HUES48 (cell line): Measurements from ENCODE around the gene CD84.

Source experiments
- H3K27ac ChIP-seq: one replicate; pipeline ENCODE4 v1.7.0; 2013; ENCODE audit warnings: low read depth, low read length, inconsistent platforms
- H3K27me3 ChIP-seq: 2 replicates; pipeline ENCODE4 v1.6.1; 2013; ENCODE audit warnings: mild to moderate bottlenecking, low read length; ENCODE audit not compliant: control insufficient read depth, insufficient read depth
- H3K36me3 ChIP-seq: 2 replicates; pipeline ENCODE4 v1.6.1; 2013; ENCODE audit warnings: low read length; ENCODE audit not compliant: control insufficient read depth, insufficient read depth
- H3K4me1 ChIP-seq: 2 replicates; pipeline ENCODE4 v1.6.1; 2013; ENCODE audit warnings: mild to moderate bottlenecking, low read length; ENCODE audit not compliant: control insufficient read depth, insufficient read depth
- H3K4me3 ChIP-seq: 2 replicates; pipeline ENCODE4 v1.5.1; 2013; ENCODE audit warnings: mild to moderate bottlenecking, low read depth, low read length
- H3K9ac ChIP-seq: 2 replicates; pipeline ENCODE4 v1.6.1; 2013; ENCODE audit warnings: mild to moderate bottlenecking, low read depth, low read length, moderate library complexity
- H3K9me3 ChIP-seq: 2 replicates; pipeline ENCODE4 v1.6.1; 2013; ENCODE audit warnings: low read length; ENCODE audit not compliant: control insufficient read depth, insufficient read depth

The CD84 gene

DNA sequence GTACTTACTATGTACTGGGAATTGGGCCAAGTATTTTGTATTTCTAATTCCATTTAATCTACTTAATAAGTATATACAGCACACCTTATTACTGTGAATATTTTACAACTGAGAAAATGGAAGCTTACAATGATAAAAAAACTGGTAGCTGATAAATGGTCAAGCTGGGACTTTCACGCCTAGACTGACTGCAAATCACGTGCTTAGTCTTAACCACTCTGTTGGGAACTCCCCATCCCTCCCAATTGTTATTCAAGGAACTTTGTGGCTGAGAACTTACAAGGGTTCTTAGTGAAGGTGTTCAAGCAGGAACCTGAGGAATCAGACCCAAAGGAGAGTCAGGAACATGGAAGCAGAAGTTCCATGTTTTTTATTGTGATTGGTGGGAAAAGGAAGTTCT, 26.9 kb downstream of the CD84 start:
- H3K27me3 ChIP-seq: no peaks in the 10 kb centered on the region
- H3K27ac ChIP-seq: no peak overlapping the region
- H3K9ac ChIP-seq: no peak overlapping the region
- H3K4me1 ChIP-seq: no peaks in the 10 kb centered on the region
- H3K36me3 ChIP-seq: no peaks in the 10 kb centered on the region
- H3K4me3 ChIP-seq: no peak overlapping the region
- no peaks in the 10 kb centered on the region for H3K9me3 ChIP-seq

DNA sequence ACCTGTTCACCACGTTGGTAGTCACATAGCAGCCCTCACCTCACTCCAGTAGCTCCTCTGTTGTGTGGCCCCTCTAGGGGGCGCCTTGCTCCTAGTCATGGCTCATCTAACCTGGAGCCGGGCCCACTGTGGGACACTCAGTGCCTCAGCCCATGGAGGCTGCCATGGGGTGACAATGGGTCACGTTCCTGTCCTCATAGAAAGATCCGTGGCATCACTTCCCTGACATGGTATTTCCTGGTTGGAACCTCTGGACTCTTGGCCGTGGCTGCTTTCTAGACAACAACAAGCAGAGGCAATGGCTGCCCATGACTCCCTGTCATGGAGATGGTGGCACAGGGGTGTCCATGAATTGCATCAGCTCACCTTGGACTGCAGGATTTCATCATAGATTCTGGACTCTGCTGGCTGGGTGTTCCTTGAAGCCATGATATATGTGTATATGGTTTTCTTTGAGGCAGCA, 28.7 kb downstream of the CD84 start:
- Histone ChIP-seq H3K4me3 (no peak overlapping the region), H3K9me3 (no peaks in the 10 kb centered on the region), H3K27ac (no peak overlapping the region), H3K36me3 (no peaks in the 10 kb centered on the region), H3K9ac (no peak overlapping the region), H3K4me1 (no peaks in the 10 kb centered on the region), H3K27me3 (no peaks in the 10 kb centered on the region)

DNA sequence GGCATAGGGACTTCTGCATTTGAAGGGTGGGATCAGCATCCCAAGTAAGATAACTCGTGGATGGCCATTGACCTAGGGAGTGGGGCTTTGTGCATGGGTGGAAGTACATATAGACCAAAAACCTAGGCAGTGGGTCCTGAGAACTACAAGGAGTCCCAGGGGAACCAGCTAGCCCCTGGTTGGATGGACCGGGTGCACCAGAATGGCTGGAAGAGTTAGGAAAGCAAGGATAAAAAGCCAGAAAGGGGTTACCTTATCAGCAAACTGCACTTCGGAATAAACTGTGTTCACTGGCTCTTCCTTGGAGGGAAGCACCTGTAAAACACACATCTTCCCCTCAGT, 29.7 kb downstream of the CD84 start:
- Histone ChIP-seq H3K36me3 (no peaks in the 10 kb centered on the region), H3K27ac (no peak overlapping the region), H3K4me3 (no peak overlapping the region), H3K9me3 (no peaks in the 10 kb centered on the region), H3K27me3 (no peaks in the 10 kb centered on the region), H3K4me1 (no peaks in the 10 kb centered on the region), H3K9ac (no peak overlapping the region)

DNA sequence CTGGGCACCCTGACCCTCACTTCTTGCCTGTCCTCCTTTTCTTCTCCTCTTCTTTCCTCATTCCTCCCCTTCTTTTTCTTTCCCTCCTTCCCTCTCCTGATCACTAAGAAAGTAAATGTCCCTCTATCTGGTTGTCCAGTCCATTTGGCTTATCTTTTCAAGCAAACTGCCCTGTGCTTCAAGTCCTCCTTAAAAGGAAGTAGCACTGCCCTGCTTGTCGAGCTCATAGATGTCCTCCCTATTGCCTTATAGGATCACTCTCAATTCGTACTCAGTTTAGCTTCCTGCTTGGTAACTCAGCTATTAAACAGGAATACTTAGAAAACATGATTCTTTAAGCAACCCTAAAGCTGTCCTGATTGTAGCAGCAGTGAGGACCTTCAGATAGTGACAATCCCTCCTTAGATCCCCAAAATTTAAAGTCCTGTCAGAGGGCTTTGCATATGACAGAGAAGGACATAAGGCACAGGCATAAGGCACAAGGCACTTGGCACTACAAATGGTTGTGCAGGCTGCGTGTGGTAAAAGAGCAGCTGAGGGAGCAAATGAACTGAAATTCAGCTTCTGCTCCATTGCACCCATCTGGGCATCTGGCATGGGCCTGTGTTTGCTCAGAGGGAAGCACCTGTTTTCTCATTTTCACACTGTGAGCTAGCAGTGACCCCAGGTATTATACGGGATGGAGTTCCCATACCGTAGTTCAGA, 30.2 kb downstream of the CD84 start:
- Histone ChIP-seq H3K27me3 (no peaks in the 10 kb centered on the region), H3K4me1 (no peaks in the 10 kb centered on the region), H3K4me3 (no peak overlapping the region), H3K9me3 (no peaks in the 10 kb centered on the region), H3K27ac (no peak overlapping the region), H3K9ac (no peak overlapping the region), H3K36me3 (no peaks in the 10 kb centered on the region)

DNA sequence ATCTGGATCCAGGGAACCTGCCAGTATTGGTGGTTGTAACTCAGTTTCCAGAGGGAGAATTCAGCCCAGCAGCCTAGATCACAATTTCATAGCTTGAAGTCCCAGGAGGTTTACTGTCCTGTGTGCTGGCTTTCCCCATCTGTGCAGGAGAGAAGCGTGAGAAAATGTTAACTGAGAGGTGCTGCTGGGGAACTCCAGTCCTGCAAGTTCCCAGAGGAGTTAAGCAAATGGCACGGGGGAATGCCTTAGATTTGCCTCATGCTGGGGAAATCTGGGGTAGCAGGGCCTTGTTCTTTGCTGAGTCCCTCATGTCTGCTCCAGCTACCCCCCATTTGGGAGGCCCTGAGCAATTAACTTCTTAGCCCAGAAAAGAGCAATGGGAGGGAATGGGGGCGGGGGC, 31.1 kb downstream of the CD84 start:
- no peak overlapping the region for H3K27ac ChIP-seq
- no peak overlapping the region for H3K9ac ChIP-seq
- H3K36me3 ChIP-seq: no peaks in the 10 kb centered on the region
- H3K4me1 ChIP-seq: no peaks in the 10 kb centered on the region
- no peaks in the 10 kb centered on the region for H3K9me3 ChIP-seq
- H3K4me3 ChIP-seq: no peak overlapping the region
- H3K27me3 ChIP-seq: no peaks in the 10 kb centered on the region

DNA sequence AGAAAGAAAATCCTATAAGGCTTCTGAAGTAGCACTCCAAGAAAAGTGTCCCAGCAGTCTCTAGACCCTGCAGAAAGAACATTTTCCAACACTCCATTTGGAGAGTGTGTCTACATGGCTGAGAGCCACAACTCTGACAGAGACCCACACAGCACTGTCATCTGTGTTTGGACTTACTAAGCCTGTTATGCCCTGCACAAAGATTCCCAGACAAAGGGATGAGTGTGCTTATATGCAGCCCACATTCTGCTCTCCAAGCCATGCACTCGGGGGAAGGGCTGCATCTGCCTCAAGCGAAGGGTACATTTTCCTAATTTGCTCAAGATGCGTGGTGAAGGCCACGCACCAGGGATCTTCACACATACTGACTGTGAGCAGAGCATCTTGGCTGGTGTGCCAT, 31.9 kb downstream of the CD84 start:
- H3K4me1 ChIP-seq: no peaks in the 10 kb centered on the region
- no peaks in the 10 kb centered on the region for H3K27me3 ChIP-seq
- no peaks in the 10 kb centered on the region for H3K9me3 ChIP-seq
- no peaks in the 10 kb centered on the region for H3K36me3 ChIP-seq
- no peak overlapping the region for H3K4me3 ChIP-seq
- no peak overlapping the region for H3K9ac ChIP-seq
- no peak overlapping the region for H3K27ac ChIP-seq

DNA sequence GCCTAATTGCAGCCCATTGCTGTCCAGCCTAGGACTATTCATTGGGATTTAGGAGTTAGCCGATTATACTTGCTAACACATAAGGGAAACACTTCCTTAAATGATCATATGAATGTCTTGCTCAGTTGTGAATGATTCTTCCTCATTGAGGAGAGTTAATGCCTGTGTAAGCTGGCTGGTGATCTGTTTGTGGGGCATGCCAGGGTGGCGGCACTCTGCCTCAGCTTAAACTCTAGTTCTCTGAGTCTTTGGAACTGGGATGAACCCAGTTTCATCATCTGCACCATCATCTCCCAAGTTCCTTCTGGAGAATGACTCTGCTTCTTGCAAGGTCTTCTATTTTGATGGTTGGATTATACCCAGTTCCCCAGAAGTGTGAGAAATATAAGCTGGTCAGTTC, 32.4 kb downstream of the CD84 start:
- Histone ChIP-seq H3K4me1 (no peaks in the 10 kb centered on the region), H3K27ac (no peak overlapping the region), H3K36me3 (no peaks in the 10 kb centered on the region), H3K9me3 (no peaks in the 10 kb centered on the region), H3K27me3 (no peaks in the 10 kb centered on the region), H3K9ac (no peak overlapping the region), H3K4me3 (no peak overlapping the region)

DNA sequence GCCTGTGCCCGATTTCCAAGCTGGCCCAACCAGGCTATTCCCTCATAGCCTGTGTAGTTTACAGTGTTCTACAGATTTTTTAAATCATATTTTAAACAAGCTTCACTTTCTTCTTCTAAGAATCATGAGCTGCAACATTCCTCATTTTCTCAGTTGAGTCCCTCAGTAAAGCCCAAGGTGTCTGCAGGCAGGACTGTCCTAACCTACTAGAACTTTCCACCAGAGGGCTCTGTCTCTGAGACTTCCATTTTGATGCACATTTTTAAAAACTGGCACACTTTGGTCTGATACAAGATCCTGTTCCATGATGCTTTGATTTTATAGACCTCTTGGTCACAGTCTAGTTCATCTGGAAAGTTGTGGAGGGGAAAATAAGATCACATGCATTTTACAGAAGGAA, 34.6 kb downstream of the CD84 start:
- Histone ChIP-seq H3K4me3 (no peak overlapping the region), H3K36me3 (no peaks in the 10 kb centered on the region), H3K27me3 (no peaks in the 10 kb centered on the region), H3K9me3 (no peaks in the 10 kb centered on the region), H3K27ac (no peak overlapping the region), H3K4me1 (no peaks in the 10 kb centered on the region), H3K9ac (no peak overlapping the region)

DNA sequence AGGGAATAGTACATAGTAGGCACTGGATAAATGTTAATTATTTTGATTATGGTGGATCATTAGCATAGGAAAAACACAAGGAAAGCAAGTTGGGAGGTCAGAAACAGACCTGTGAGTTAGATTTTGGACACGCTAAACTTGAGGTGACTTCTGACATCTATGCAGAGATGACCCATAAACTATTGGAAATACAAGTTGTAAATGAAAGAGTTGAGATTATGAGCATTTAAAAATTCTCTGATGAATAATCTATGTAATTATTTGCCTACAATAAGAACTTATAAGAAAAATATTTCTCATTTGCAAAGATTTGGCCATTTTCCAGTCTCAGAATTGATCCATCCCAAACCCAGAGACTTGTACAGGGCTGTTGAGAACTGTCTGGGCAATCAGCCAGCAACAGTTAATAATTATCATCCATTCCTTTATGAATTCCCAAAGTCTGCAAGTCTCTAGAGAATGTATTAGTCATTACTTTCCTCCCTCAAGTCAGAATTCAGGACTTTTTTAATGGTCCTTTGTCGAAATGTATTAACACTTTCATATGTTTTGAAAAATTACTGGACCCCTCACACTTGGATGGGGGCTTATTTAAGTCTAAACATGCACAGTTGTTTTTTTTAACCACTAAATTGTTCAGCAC, 36.9 kb downstream of the CD84 start:
- Histone ChIP-seq H3K36me3 (no peaks in the 10 kb centered on the region), H3K27me3 (no peaks in the 10 kb centered on the region), H3K4me3 (no peak overlapping the region), H3K4me1 (no peaks in the 10 kb centered on the region), H3K9ac (no peak overlapping the region), H3K27ac (no peak overlapping the region), H3K9me3 (no peaks in the 10 kb centered on the region)

DNA sequence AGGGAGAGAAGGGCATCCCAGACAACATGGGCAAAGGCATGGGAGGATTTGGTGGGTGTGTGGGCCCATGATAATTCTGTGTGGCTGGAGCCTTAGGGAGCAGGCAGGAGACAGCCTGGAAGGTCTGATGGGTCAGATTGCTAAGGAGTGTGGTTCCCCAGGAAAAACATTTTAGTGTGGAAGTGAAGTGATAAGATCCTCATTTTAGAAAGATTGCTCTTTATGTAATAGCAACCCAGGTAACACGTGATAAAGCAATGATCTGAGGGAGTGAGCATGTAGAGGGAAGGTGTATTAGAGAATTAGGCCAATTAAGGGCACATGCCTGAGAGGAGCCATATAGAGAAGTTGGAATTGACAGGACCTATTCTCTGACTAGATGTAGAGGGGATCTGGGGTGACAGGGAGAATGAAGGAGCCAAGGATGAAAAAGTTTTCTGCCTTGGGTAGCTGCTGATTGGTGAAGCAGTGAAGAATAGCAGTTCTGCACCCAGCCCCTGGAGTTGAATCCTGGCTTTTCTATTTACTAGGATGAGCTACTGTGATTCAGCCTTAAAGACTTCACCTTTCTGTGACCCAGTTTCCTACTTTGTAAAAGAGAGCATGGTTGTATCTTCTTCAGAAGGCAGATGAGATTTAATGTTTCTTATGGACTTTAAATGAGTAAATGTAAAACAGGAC, 37.5 kb downstream of the CD84 start:
- Histone ChIP-seq H3K4me3 (no peak overlapping the region), H3K9me3 (no peaks in the 10 kb centered on the region), H3K9ac (no peak overlapping the region), H3K36me3 (no peaks in the 10 kb centered on the region), H3K27me3 (no peaks in the 10 kb centered on the region), H3K4me1 (no peaks in the 10 kb centered on the region), H3K27ac (no peak overlapping the region)

DNA sequence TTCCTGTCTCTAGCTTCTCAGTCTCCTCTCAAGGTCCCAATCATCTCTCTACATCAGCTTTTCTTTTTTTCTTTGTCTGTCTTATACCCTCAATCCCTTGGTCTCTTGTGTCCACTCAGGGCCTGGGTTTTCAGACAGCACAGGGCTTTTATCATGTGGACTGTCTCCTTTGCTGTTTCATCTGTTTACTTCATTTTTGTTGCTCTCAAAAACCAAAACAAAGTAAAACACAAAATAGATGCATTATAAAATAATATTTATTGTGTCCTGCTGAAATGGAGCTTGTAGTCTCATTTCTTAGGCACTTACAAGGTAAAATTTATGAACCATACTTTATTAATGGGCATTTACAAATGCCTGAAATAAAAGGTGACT, 38.5 kb downstream of the CD84 start:
- Histone ChIP-seq H3K36me3 (no peaks in the 10 kb centered on the region), H3K27ac (no peak overlapping the region), H3K4me1 (no peaks in the 10 kb centered on the region), H3K9me3 (no peaks in the 10 kb centered on the region), H3K27me3 (no peaks in the 10 kb centered on the region), H3K9ac (no peak overlapping the region), H3K4me3 (no peak overlapping the region)
